ENCODE measurements around the gene MRPL21. TPM values are rescaled to one million over a fixed set of nuclear protein-coding genes. Genes with fewer than 3 reads are reported as not detected.

Gene MRPL21
- total and polyA plus RNA-seq, 9 of the 15 experiments (the other 6 are each of a cell fraction or from before 2014, with no cell fraction given) = 196 to 618 (median 232) TPM

- FAIRE-seq (no peak), DNase-seq (ENCODE audit: extremely low read depth in 1 of 4, low spot score in 3 of 4) (no peak), ATAC-seq (no peak)
- no peaks in the 10 kb centered on the region for H3K79me2 ChIP-seq (ENCODE audit: control insufficient read depth, insufficient read depth, low read length)
- no TSS peak for BruUV-seq (replicated peaks)
- intact Hi-C loops (cut with micrococcal nuclease) (no loop called here), in situ Hi-C loops (cut with MboI) (no loop called here)
- H3K27ac ChIP-seq (ENCODE audit: extremely low read depth, low read depth, low read length) = no peak overlapping the region
- H3K4me3 ChIP-seq = no peak overlapping the region
- peaks cover 0 to 11% of the 10 kb centered on the region in 2 experiments; a peak in 3 of 5 replicates for H3K27me3 ChIP-seq (ENCODE audit: control insufficient read depth in 2 of 2, insufficient read depth in 2 of 2, low read length in 2 of 2)
- H3K9me3 ChIP-seq (replicated peaks; ENCODE audit: control insufficient read depth, insufficient read depth, low read depth, low read length) = no peaks in the 10 kb centered on the region
- H2AFZ ChIP-seq (ENCODE audit: low read depth, low read length) = no peak overlapping the region
- peaks cover 8 to 18% of the 10 kb centered on the region in 2 experiments for H3K4me1 ChIP-seq (replicated peaks in 1 of 2; ENCODE audit: control insufficient read depth in 2 of 2, insufficient read depth in 2 of 2, low read length in 2 of 2)
- H4K20me1 ChIP-seq (replicated peaks; ENCODE audit: control insufficient read depth, insufficient read depth, low read length) = no peaks in the 10 kb centered on the region
- WGBS (ENCODE audit: insufficient coverage, low coverage, missing lambda C conversion rate) = 30% methylated on average over 8 of the region's 8 CpGs
- H3K36me3 ChIP-seq (ENCODE audit: control insufficient read depth, insufficient read depth, low read length) = no peaks in the 10 kb centered on the region
- no peaks in the 10 kb centered on the region for H3K9me1 ChIP-seq (ENCODE audit: control insufficient read depth, insufficient read depth, low read length)
- ChIA-PET CTCF (ENCODE audit: low intra/inter-chr PET ratio) (no interaction called here), POLR2A (interaction anchor here (0.6 to 0.9 kb wide), 3 partner anchors 12 to 45 kb away, joined by 3 to 4 read pairs (median 3); no protein-coding TSS in a partner anchor)
- peak overlapping the region in 1 of 2 experiments; percentile 52; a peak in 1 of 4 replicates for H3K9ac ChIP-seq (ENCODE audit: insufficient read depth in 1 of 2, low read depth in 2 of 2, low read length in 2 of 2)
- H3K4me2 ChIP-seq (ENCODE audit: insufficient read depth, low read length) = no peak overlapping the region
- TF ChIP-seq BCOR (IDR thresholded peaks at IDR 0.05) (peak; percentile 43; the same call in 1 of the 2 replicates), ZNF408 (CRISPR knock-in tag; IDR thresholded peaks at IDR 0.05; ENCODE audit: low read depth) (no peak)
These were observed 51.0 kb downstream of the MRPL21 start for GRCh38 chr11:68852628-68853027.

- POLR2A ChIA-PET = no interaction called here
- Histone ChIP-seq H3K9me1 (ENCODE audit: control insufficient read depth, insufficient read depth, low read length) (no peaks in the 10 kb centered on the region), H3K9ac (ENCODE audit: insufficient read depth in 1 of 2, low read depth in 2 of 2, low read length in 2 of 2) (no peak overlapping the region), H4K20me1 (replicated peaks; ENCODE audit: control insufficient read depth, insufficient read depth, low read length) (no peaks in the 10 kb centered on the region), H3K4me2 (ENCODE audit: insufficient read depth, low read length) (no peak overlapping the region), H3K9me3 (replicated peaks; ENCODE audit: control insufficient read depth, insufficient read depth, low read depth, low read length) (no peaks in the 10 kb centered on the region), H3K27me3 (ENCODE audit: control insufficient read depth in 2 of 2, insufficient read depth in 2 of 2, low read length in 2 of 2) (peaks cover 0 to 4% of the 10 kb centered on the region in 2 experiments; a peak in 2 of 5 replicates), H3K36me3 (ENCODE audit: control insufficient read depth, insufficient read depth, low read length) (no peaks in the 10 kb centered on the region), H3K4me1 (replicated peaks in 1 of 2; ENCODE audit: control insufficient read depth in 2 of 2, insufficient read depth in 2 of 2, low read length in 2 of 2) (peaks cover 0 to 10% of the 10 kb centered on the region in 2 experiments; a peak in 3 of 5 replicates), H3K27ac (ENCODE audit: extremely low read depth, low read depth, low read length) (no peak overlapping the region), H3K79me2 (ENCODE audit: control insufficient read depth, insufficient read depth, low read length) (no peaks in the 10 kb centered on the region), H2AFZ (ENCODE audit: low read depth, low read length) (no peak overlapping the region), H3K4me3 (no peak overlapping the region)
- CTCF ChIA-PET (ENCODE audit: low intra/inter-chr PET ratio) = no interaction called here
- TF ChIP-seq GTF3C2 (IDR thresholded peaks at IDR 0.05; ENCODE audit: borderline replicate concordance, extremely low read depth, insufficient read length) (no peak), HNRNPL (IDR thresholded peaks at IDR 0.05; ENCODE audit: low read depth, low read length) (no peak), CREBBP (IDR thresholded peaks at IDR 0.05; ENCODE audit: low read depth, low read length) (no peak), ZBTB43 (CRISPR knock-in tag; IDR thresholded peaks at IDR 0.05) (no peak)
- no peak for FAIRE-seq
- intact Hi-C loops (cut with micrococcal nuclease) (no loop called here), in situ Hi-C loops (cut with MboI) (loop anchor here (25.0 kb wide), 1 partner anchor 814 kb away; no protein-coding TSS in a partner anchor)
- DNase-seq (ENCODE audit: extremely low read depth in 1 of 4, low spot score in 3 of 4) = no peak
- BruUV-seq (replicated peaks) = no TSS peak
- no peak for ATAC-seq
- 51% methylated on average over 12 of the region's 15 CpGs for WGBS (ENCODE audit: insufficient coverage, low coverage, missing lambda C conversion rate)
These were observed 55.2 kb downstream of the MRPL21 start for GRCh38 chr11:68848429-68848828.

Data from K562 (cell line).